PC-3 (cell line): ENCODE results near the gene NR2C2. TPM values are rescaled to one million over a fixed set of nuclear protein-coding genes. Genes with fewer than 3 reads are reported as not detected.
A peak's percentile ranks its signal among the peaks of the same experiment; 100 is the strongest.

Experiments
- ATAC-seq: fragments of 200-7000 bp; cut with Tn5 transposase; 2 replicates; pipeline ENCODE4 v1.9.1; 2020; ENCODE audit warnings: mild to moderate bottlenecking, moderate library complexity
- BruUV-seq: library from RNA; stranded (reverse); fragments of 400-500 nt; replicated peaks from 2 replicates; lab custom pipeline; 2021; lab: Mats Ljungman, UMichigan
- CTCF ChIA-PET: fragments of 300-600 bp; sonication (Branson Sonifier 250); formaldehyde crosslinking; loops from one replicate; lab custom pipeline; 2022; ENCODE audit warnings: antibody characterized with exemption; lab: Charles Lee
- POLR2A ChIA-PET: fragments of 300-600 bp; sonication (Branson Sonifier 250); formaldehyde crosslinking; loops from one replicate; lab custom pipeline; 2022; ENCODE audit warnings: antibody characterized with exemption; ENCODE audit not compliant: unreplicated experiment; lab: Charles Lee
- DNase-seq: peaks from one replicate; pipeline ENCODE4 v3.0.0-alpha.2; 2015
- H2AFZ ChIP-seq: fragments of 300-600 bp; sonication (generic); 2 replicates; pipeline ENCODE4 v1.6.0; 2016; ENCODE audit warnings: antibody characterized with exemption, low read length
- H3F3A ChIP-seq: fragments of 300-600 bp; sonication (generic); one replicate; pipeline ENCODE4 v1.6.0; 2017; ENCODE audit warnings: antibody characterized with exemption, low read length, control low read depth, mild to moderate bottlenecking; ENCODE audit not compliant: unreplicated experiment
- H3K27ac ChIP-seq: fragments of 300-600 bp; sonication (generic); 2 replicates; pipeline ENCODE4 v1.5.1; 2016; ENCODE audit warnings: mild to moderate bottlenecking, low read length
- H3K27me3 ChIP-seq: fragments of 300-600 bp; sonication (generic); 2 replicates; pipeline ENCODE4 v1.6.1; 2016; ENCODE audit warnings: low read length, mixed read lengths
- H3K36me3 ChIP-seq: fragments of 300-600 bp; sonication (generic); 2 replicates; pipeline ENCODE4 v1.6.1; 2016; ENCODE audit warnings: low read depth, mixed run types, low read length, mixed read lengths
- H3K4me1 ChIP-seq: fragments of 300-600 bp; sonication (generic); 2 replicates; pipeline ENCODE4 v1.5.1; 2016; ENCODE audit warnings: low read length; ENCODE audit not compliant: insufficient read depth
- H3K4me2 ChIP-seq: fragments of 300-600 bp; sonication (generic); 2 replicates; pipeline ENCODE4 v1.6.0; 2016; ENCODE audit warnings: low read length
- H3K4me3 ChIP-seq: fragments of 300-600 bp; sonication (generic); 2 replicates; pipeline ENCODE4 v1.5.1; 2016; ENCODE audit warnings: mild to moderate bottlenecking, low read length, mixed read lengths
- H3K79me2 ChIP-seq: fragments of 300-600 bp; sonication (generic); 2 replicates; pipeline ENCODE4 v1.6.1; 2017; ENCODE audit warnings: low read length, mixed read lengths
- H3K9ac ChIP-seq: fragments of 300-600 bp; sonication (generic); 2 replicates; pipeline ENCODE4 v1.6.0; 2016; ENCODE audit warnings: mild to moderate bottlenecking, low read length
- H3K9me2 ChIP-seq: fragments of 300-600 bp; sonication (generic); replicated peaks from 2 replicates; pipeline ENCODE4 v1.6.1; 2016; ENCODE audit warnings: mixed run types, low read length, mixed read lengths
- H3K9me3 ChIP-seq: fragments of 300-600 bp; sonication (generic); 2 replicates; pipeline ENCODE4 v1.6.1; 2016; ENCODE audit warnings: low read length, mixed read lengths
- H4K20me1 ChIP-seq: fragments of 300-600 bp; sonication (generic); 2 replicates; pipeline ENCODE4 v1.6.1; 2016; ENCODE audit warnings: low read length, mixed read lengths
- CTCF ChIP-seq: fragments of 300-600 bp; sonication (generic); conservative IDR thresholded peaks from 2 replicates; pipeline ENCODE4 v1.5.1; 2017; ENCODE audit warnings: antibody characterized with exemption, low read depth, mild to moderate bottlenecking, low read length
- EZH2 ChIP-seq: fragments of 300-600 bp; sonication (generic); IDR thresholded peaks from one replicate; pipeline ENCODE4 v1.6.1; 2017; ENCODE audit warnings: antibody characterized with exemption, mild to moderate bottlenecking, low read length; ENCODE audit not compliant: unreplicated experiment
- EZH2phosphoT487 ChIP-seq: fragments of 300-600 bp; sonication (generic); IDR thresholded peaks from 2 replicates; pipeline ENCODE4 v1.6.1; 2018; ENCODE audit warnings: mild to moderate bottlenecking, antibody characterized with exemption, low read length, borderline replicate concordance
- intact Hi-C: fragments of 100-400 bp; cut with micrococcal nuclease; formaldehyde crosslinking; loops from 2 replicates; pipeline ENCODE4 v1.9.0; 2023
- total RNA-seq: library from RNA; depleted of rRNA; stranded (reverse); fragments of >200 nt; gene quantifications from 2 replicates; pipeline ENCODE4 v1.2.3, GENCODE V29; 2014

The NR2C2 gene
- total RNA-seq, 1 experiment from 2014 or later: 21.9 TPM

GRCh38 chr3:15040844-15041243, 93.5 kb downstream of the NR2C2 start:
- H3K9ac ChIP-seq: no peak overlapping the region

GRCh38 chr3:15041950-15042349, 94.6 kb downstream of the NR2C2 start:
- H3K4me3 ChIP-seq: no peak overlapping the region
- ChIA-PET CTCF (no interaction called here), POLR2A (no interaction called here)
- intact Hi-C loops: loop anchor here (5.0 kb wide), 1 partner anchor 115 kb away; no protein-coding TSS in a partner anchor
- no peak overlapping the region for H3K27ac ChIP-seq
- peaks cover 8% of the 10 kb centered on the region for H4K20me1 ChIP-seq
- ATAC-seq (no peak), DNase-seq (no peak)
- H3K9ac ChIP-seq: no peak overlapping the region
- peaks cover 2% of the 10 kb centered on the region for H3F3A ChIP-seq
- no peaks in the 10 kb centered on the region for H3K4me1 ChIP-seq
- no TSS peak for BruUV-seq
- H3K36me3 ChIP-seq: peaks cover 83% of the 10 kb centered on the region
- no peaks in the 10 kb centered on the region for H3K79me2 ChIP-seq
- no peak for TF ChIP-seq EZH2
- no peak for TF ChIP-seq CTCF
- no peak overlapping the region for H3K4me2 ChIP-seq
- H3K9me2 ChIP-seq: no peaks in the 10 kb centered on the region
- no peak overlapping the region for H2AFZ ChIP-seq
- no peaks in the 10 kb centered on the region for H3K9me3 ChIP-seq
- no peaks in the 10 kb centered on the region for H3K27me3 ChIP-seq

More at GRCh38 chr3:15040844-15041243, 93.5 kb downstream of the NR2C2 start:
- Histone ChIP-seq H3K4me1 (no peaks in the 10 kb centered on the region), H3F3A (peaks cover 2% of the 10 kb centered on the region), H3K9me3 (no peaks in the 10 kb centered on the region), H3K9me2 (no peaks in the 10 kb centered on the region), H4K20me1 (peaks cover 8% of the 10 kb centered on the region), H3K36me3 (peaks cover 72% of the 10 kb centered on the region), H3K4me3 (no peak overlapping the region), H2AFZ (no peak overlapping the region), H3K27ac (no peak overlapping the region), H3K4me2 (no peak overlapping the region), H3K27me3 (no peaks in the 10 kb centered on the region), H3K79me2 (no peaks in the 10 kb centered on the region)
- ChIA-PET CTCF (interaction anchor here (0.7 kb wide), 1 partner anchor 71 kb away, joined by 4 read pairs; no protein-coding TSS in a partner anchor), POLR2A (no interaction called here)
- BruUV-seq: no TSS peak
- intact Hi-C loops: loop anchor here (5.0 kb wide), 1 partner anchor 114 kb away; no protein-coding TSS in a partner anchor
- TF ChIP-seq CTCF (no peak), EZH2 (no peak), EZH2phosphoT487 (no peak)
- ATAC-seq (peak; percentile 27; the same call in 1 of the 2 replicates), DNase-seq (no peak)

GRCh38 chr3:15042936-15043335, 95.6 kb downstream of the NR2C2 start:
- H3K79me2 ChIP-seq: no peaks in the 10 kb centered on the region
- H3K9ac ChIP-seq: no peak overlapping the region
- peaks cover 87% of the 10 kb centered on the region for H3K36me3 ChIP-seq
- H3K27ac ChIP-seq: no peak overlapping the region
- POLR2A ChIA-PET: no interaction called here
- intact Hi-C loops: loop anchor here (5.0 kb wide), 1 partner anchor 116 kb away; no protein-coding TSS in a partner anchor
- DNase-seq (no peak), ATAC-seq (no peak)
- no peaks in the 10 kb centered on the region for H3K27me3 ChIP-seq
- peaks cover 2% of the 10 kb centered on the region for H3F3A ChIP-seq
- H4K20me1 ChIP-seq: peaks cover 8% of the 10 kb centered on the region
- H3K9me3 ChIP-seq: no peaks in the 10 kb centered on the region
- no peak overlapping the region for H3K4me2 ChIP-seq
- no TSS peak for BruUV-seq
- H3K9me2 ChIP-seq: no peaks in the 10 kb centered on the region
- CTCF ChIA-PET: no interaction called here
- TF ChIP-seq CTCF: no peak
- no peak for TF ChIP-seq EZH2phosphoT487
- TF ChIP-seq EZH2: no peak
- H2AFZ ChIP-seq: no peak overlapping the region
- H3K4me3 ChIP-seq: no peak overlapping the region
- no peaks in the 10 kb centered on the region for H3K4me1 ChIP-seq
